ENCODE measurements around the gene SCAF11.

The SCAF11 gene

GRCh38 chr12:45909041-45909713, 81.2 kb downstream of the SCAF11 start:
- DNase-seq, result no peak

DNA sequence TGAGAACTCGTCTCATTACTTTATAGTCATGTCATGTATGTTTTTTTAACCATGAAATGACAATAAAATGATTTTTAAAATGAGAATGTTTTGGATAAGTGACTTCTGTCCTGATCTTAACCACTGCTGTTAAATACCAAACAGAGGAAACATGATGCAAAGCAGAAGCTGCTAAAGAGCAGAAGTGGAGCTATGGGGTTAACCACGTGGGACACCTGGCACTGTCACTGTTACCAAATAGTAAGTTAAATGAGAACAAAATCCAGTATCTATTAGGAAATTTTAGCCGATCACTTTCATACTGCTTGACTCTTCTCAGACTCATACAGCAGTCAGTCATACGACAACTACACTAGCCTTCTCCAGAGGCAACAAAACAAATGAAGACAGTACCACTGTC, 82.4 kb downstream of the SCAF11 start:
- DNase-seq, result no peak

- DNase-seq, result no peak
These were observed 92.3 kb downstream of the SCAF11 start for GRCh38 chr12:45898094-45898493.

DNA sequence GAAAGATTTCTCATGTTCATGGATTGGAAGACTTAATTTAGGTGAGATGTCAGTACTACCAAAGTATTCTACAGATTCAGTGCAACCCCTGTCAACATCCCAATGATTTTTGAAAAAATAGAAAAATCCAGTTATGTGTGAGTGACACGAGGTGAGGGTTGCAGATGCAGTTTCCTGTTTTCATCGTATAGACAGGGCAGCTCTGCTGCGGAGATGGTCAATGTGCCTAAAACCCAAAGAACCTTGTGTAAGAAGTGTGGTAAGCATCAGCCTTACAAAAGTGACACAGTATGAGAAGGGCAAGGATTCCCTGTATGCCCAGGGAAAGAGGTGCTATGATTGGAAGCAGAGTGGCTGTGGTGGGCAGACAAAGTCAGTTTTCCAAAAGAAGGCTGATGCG, 94.4 kb downstream of the SCAF11 start:
- DNase-seq, result no peak

DNA sequence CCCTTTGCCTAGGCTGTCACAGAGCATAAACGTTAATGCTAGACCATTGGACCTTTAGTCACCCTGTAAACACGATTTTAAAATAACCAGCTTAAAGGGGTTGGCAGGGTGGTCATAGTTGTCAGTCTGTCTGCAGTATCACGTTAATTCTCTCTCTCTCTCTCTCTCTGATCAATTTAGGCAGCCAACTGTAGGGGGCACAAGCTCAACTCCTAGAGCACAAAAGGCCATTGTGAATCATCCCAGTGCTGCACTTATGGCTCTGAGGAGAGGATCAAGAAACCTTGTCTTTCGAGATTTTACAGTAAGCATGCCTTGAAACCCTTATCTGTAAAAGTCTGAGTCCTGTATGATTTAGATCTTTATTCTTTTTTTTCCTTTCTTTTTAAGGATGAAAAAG, 97.1 kb downstream of the SCAF11 start:
- DNase-seq, result no peak

GRCh38 chr12:45890276-45890675, 100.1 kb downstream of the SCAF11 start:
- no peak for DNase-seq

DNA sequence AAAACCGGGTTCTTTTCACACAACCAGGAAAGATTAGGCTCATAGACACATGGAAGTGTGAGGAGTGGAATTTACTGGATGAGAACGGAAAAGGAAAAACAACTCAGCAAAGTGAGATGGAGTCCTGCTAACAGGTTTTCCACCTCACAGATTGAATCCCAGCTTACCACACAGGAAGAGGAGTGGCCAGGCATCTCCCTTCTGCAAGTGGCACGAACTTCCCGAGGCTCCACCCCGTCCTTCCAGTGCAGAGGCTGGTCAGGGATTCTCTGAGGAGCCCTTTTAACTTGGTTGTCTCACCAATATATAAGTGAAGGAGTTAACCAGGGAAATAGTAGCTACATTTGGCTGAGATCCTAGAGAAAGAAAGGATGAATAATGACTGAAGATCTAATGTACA, 102.8 kb downstream of the SCAF11 start:
- DNase-seq, result no peak

DNA sequence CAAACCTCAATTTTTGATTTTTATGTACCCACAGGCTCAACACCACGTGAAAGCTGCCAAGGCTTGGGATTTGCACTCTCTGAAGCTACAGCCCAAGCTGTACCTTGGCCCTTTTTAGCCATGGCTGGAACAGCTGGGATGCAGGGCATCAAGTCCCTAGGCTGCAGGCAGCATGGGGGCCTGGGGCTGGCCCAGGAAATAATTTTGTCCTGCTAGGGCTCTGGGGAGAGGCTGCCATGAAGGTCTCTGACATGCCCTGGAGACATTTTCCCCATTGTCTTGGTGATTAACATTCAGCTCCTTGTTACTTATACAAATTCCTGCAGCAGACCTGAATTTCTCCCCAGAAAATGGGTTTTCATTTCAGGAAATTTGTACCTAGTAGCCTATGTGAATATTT, 103.7 kb downstream of the SCAF11 start:
- no peak for DNase-seq

DNA sequence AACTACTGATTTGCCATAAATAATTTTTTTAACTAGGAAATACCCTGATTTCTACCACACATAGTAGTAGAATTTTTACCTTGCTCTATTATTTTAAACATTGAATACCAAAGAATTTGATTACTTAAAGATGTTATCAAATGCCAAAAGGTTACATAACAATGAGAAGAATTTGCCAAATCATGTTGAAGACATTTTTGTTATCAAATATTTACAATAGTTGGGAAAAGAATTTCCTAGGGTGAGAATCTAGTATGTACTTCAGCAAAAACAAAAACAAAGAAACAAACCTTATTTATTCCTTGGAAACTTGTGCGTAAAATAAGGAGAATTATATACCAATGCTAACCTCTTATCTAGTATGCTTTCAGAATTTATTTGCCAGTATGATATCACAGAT, 107.2 kb downstream of the SCAF11 start:
- DNase-seq, result no peak

GRCh38 chr12:45880533-45880932, 109.8 kb downstream of the SCAF11 start:
- no peak for DNase-seq

- DNase-seq, result no peak
These were observed 110.9 kb downstream of the SCAF11 start for GRCh38 chr12:45879363-45879895.

GRCh38 chr12:45878630-45879255, 111.6 kb downstream of the SCAF11 start:
- DNase-seq, result no peak

DNA sequence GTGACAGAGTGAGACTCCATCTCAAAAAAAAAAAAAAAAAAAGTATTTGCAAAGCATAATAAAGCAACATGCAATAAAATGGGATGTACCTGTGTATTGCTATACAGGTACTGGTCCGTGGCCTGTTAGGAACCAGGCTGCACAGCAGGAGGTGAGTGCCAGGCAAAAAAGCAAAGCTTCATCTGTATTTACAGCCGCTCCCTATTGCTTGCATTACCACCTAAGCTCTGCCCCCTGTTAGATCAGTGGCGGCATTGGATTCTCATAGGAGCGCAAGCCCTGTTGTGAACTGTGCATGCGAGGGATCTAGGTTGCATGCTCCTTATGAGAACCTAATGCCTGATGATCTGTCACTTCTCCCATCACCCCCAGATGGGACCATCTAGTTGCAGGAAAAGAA, 113.3 kb downstream of the SCAF11 start:
- no peak for DNase-seq

DNA sequence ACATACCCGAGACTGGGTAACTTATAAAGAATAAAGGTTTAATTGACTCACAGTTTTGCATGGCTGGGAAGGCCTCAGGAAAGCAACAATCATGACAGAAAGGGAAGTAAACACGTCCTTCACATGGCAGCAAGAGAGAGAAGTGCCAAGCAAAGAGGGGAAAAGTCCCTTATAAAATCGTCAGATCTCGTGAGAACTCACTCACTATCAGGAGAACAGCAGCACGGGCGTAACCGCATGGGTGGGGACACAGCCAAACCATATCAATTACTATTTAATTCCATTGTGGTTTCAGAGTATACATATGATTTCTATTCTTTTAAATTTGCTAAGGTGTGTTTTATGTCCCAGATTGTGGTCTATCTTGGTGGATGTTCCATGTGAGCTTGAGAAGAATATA, 117.9 kb downstream of the SCAF11 start:
- no peak for DNase-seq

All from right hindlimb (tissue), 1 donor.